Testis (tissue), 3 donors: ENCODE measurements around the gene PDE6B. TPM values are rescaled to one million over a fixed set of nuclear protein-coding genes. Genes with fewer than 3 reads are reported as not detected.

Experiments
- DNase-seq: peaks from one replicate; pipeline ENCODE4 v3.0.0-alpha.2; 2019
- H3K27ac ChIP-seq, 2 donors: fragments of 200-600 bp; sonication (generic); one replicate each; pipeline ENCODE4 v1.5.1; 2019
- H3K27me3 ChIP-seq: fragments of 200-600 bp; sonication (generic); one replicate; pipeline ENCODE4 v1.5.1; 2019
- H3K36me3 ChIP-seq: fragments of 200-600 bp; sonication (generic); one replicate; pipeline ENCODE4 v1.5.1; 2017; ENCODE audit warnings: low read depth; ENCODE audit errors: missing control alignments
- H3K4me1 ChIP-seq: fragments of 200-600 bp; sonication (generic); one replicate; pipeline ENCODE4 v1.5.1; 2019
- H3K4me3 ChIP-seq, 2 donors: fragments of 200-600 bp; sonication (generic); one replicate each; pipeline ENCODE4 v1.5.1; 2017 to 2019
- H3K9me3 ChIP-seq: fragments of 200-600 bp; sonication (generic); one replicate; pipeline ENCODE4 v1.5.1; 2017
- CTCF ChIP-seq, 3 experiments: fragments of 450-650 bp in 2 of 3; fragments of 200-600 bp in 1 of 3; sonication (generic) in 1 of 3; IDR thresholded peaks; one replicate each; pipeline ENCODE4 v1.5.1; 2016 to 2019; ENCODE audit warnings: antibody characterized with exemption in 3 of 3, mild to moderate bottlenecking in 2 of 3, moderate library complexity in 1 of 3
- POLR2A ChIP-seq: fragments of 450-650 bp; IDR thresholded peaks from one replicate; pipeline ENCODE4 v1.6.1; 2017; ENCODE audit warnings: antibody characterized with exemption, mild to moderate bottlenecking, moderate library complexity
- WGBS, 2 donors: methylation state at CpG; one replicate each; pipeline ENCODE4 v1.1.5; 2018; 5-methylcytosine and 5-hydroxymethylcytosine counted together
- intact Hi-C: fragments of 100-400 bp; cut with DNase I; formaldehyde crosslinking; loops from one replicate; pipeline ENCODE4 v1.15.1; 2023; ENCODE audit warnings: low total_unique reads
- polyA plus RNA-seq: library from polyadenylated mRNA; stranded (reverse); fragments of 350-450 nt; fragmentation: Illumina TruSeq; extraction: RNeasy Lipid Tissue Mini Kit (QIAGEN cat#74804); gene quantifications from one replicate; pipeline ENCODE4 v1.2.3, GENCODE V29; 2014; ENCODE audit warnings: low read depth, low replicate concordance; ENCODE audit not compliant: insufficient read depth
- total RNA-seq, 2 donors: library from RNA; depleted of rRNA; stranded (reverse); fragments of >200 nt; gene quantifications; one replicate each; pipeline ENCODE4 v1.2.3, GENCODE V29; 2016

Gene PDE6B
- total and polyA plus RNA-seq, 3 donors from 2014 or later = 5.9 to 11.4 (median 5.9) TPM

GRCh38 chr4:625631-626161, 323 bp downstream of the PDE6B start:
- H3K9me3 ChIP-seq = no peaks in the 10 kb centered on the region
- TF ChIP-seq POLR2A = no peak
- no peak for TF ChIP-seq CTCF (IDR thresholded peaks at IDR 0.05)
- 90 to 100% methylated on average over 5 to 39 of the region's 39 CpGs for WGBS, 2 donors
- no peaks in the 10 kb centered on the region for H3K27me3 ChIP-seq
- H3K27ac ChIP-seq = no peak overlapping the region
- no peak for DNase-seq
- intact Hi-C loops = no loop called here
- H3K4me1 ChIP-seq = no peaks in the 10 kb centered on the region
- H3K36me3 ChIP-seq = no peaks in the 10 kb centered on the region
- no peak overlapping the region for H3K4me3 ChIP-seq

GRCh38 chr4:626201-627091, 1.1 kb downstream of the PDE6B start:
- WGBS, 2 donors = 75 to 82% methylated on average over 17 to 20 of the region's 20 CpGs
- Histone ChIP-seq H3K9me3 (no peaks in the 10 kb centered on the region), H3K4me1 (no peaks in the 10 kb centered on the region), H3K27ac (no peak overlapping the region), H3K4me3 (no peak overlapping the region), H3K36me3 (no peaks in the 10 kb centered on the region), H3K27me3 (no peaks in the 10 kb centered on the region)
- intact Hi-C loops = no loop called here
- no peak for TF ChIP-seq POLR2A
- TF ChIP-seq CTCF (IDR thresholded peaks at IDR 0.05) = no peak
- no peak for DNase-seq

DNA sequence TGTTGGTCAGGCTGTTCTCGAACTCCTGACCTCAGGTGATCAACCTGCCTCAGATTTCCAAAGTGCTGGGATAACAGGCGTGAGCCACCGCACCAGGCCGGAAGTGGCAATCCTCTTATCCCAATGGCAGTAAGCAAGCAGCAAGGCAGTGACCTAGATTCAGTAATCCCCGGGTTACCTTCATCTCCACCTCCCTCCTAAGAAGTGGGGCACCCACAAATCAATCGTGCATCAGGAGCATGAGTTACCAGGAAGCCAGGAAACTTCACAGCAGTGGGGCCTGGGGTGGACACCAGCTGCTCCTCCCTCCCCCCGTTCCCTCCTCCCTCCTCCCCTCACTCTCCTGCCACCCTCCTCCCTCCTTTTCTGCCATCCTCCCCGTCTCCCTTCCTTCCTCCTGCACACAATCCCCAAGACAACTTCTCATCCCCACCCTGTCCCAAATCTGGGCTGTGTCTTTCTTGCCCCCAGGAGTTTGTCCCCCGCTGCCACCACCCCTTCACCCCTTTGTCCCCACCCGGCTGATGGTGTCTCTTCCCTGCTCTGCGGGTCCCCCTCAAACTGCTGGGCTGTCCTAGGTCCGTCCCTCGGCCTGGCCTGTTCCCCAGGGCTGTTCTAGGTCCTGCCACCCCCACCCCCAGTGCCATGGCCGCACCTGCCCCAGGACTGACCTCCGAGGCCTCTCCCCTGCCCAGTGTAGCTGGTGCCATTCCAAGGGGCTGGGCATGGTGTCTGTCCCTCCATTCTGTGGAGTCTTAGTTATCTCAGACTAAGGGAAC, 2.2 kb downstream of the PDE6B start:
- Histone ChIP-seq H3K27ac (no peak overlapping the region), H3K4me3 (no peak overlapping the region), H3K4me1 (no peaks in the 10 kb centered on the region), H3K36me3 (no peaks in the 10 kb centered on the region), H3K27me3 (no peaks in the 10 kb centered on the region), H3K9me3 (no peaks in the 10 kb centered on the region)
- WGBS, 2 donors = 82 to 83% methylated on average over 13 to 14 of the region's 15 CpGs
- TF ChIP-seq POLR2A (no peak), CTCF (IDR thresholded peaks at IDR 0.05) (no peak)
- DNase-seq = no peak
- intact Hi-C loops = no loop called here

DNA sequence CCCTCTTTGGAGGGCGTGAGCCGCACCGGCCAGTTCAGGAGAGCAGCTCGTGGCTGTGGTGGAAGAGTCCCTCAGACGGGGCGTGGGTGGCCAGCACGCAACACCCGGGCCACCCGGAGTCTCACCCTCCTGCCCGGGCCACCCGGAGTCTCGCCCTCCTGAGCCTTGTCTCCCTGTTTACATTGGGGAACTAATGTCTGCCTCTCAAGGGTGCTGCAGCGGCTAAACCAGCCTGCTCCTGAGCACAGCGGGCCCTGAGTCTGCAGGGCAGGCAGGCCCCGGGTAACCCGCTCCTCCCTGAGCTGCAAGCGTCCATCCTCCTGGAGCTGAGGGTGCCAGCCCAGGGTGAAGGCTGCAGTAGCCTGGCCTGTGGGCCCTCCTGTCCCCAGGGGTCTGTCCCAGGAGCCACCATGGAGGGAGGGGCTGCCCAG, 3.0 kb downstream of the PDE6B start:
- no peak for DNase-seq
- Histone ChIP-seq H3K4me3 (no peak overlapping the region), H3K36me3 (no peaks in the 10 kb centered on the region), H3K27ac (no peak overlapping the region), H3K9me3 (no peaks in the 10 kb centered on the region), H3K27me3 (no peaks in the 10 kb centered on the region), H3K4me1 (no peaks in the 10 kb centered on the region)
- TF ChIP-seq POLR2A (no peak), CTCF (IDR thresholded peaks at IDR 0.05) (no peak)
- intact Hi-C loops = no loop called here
- WGBS, 2 donors = 84 to 92% methylated on average over 4 to 15 of the region's 17 CpGs
